ENCODE measurements around the gene SPINK2.

Gene SPINK2

GRCh38 chr4:56806666-56807065 is 14.8 kb downstream of the SPINK2 start:
- H3K9me3 ChIP-seq (ENCODE audit: insufficient read depth, low read depth, low read length) = no peaks in the 10 kb centered on the region
- no peak for DNase-seq
- H4K12ac ChIP-seq (ENCODE audit: low read depth, low read length) = no peak overlapping the region
- H3K4me1 ChIP-seq (ENCODE audit: control insufficient read depth in 1 of 2, insufficient read depth in 2 of 2, low read length in 2 of 2) = no peaks in the 10 kb centered on the region
- H2AFZ ChIP-seq (ENCODE audit: insufficient read depth, low read length, poor library complexity) = no peak overlapping the region
- H2BK120ac ChIP-seq (ENCODE audit: insufficient read depth, low read length, poor library complexity) = no peak overlapping the region
- no peak overlapping the region for H3K18ac ChIP-seq (ENCODE audit: low read length)
- H3K36me3 ChIP-seq (ENCODE audit: control insufficient read depth in 1 of 2, insufficient read depth in 2 of 2, low read length in 2 of 2) = no peaks in the 10 kb centered on the region
- H2BK5ac ChIP-seq (ENCODE audit: low read depth, low read length, poor library complexity) = no peak overlapping the region
- H2BK12ac ChIP-seq (ENCODE audit: low read length) = no peak overlapping the region
- WGBS (ENCODE audit: extremely low coverage, insufficient coverage, insufficient read length) = no CpG with 5 or more reads among the region's 1 CpG
- no peak overlapping the region for H3K27ac ChIP-seq (ENCODE audit: low read depth, low read length)
- no peaks in the 10 kb centered on the region for H3K27me3 ChIP-seq (ENCODE audit: insufficient read depth, low read length)
- no peak overlapping the region for H4K91ac ChIP-seq (ENCODE audit: low read depth, low read length)
- H4K8ac ChIP-seq (ENCODE audit: low read depth, low read length) = no peak overlapping the region
- H3K14ac ChIP-seq (ENCODE audit: low read length) = no peak overlapping the region
- no peak overlapping the region for H2AK5ac ChIP-seq (ENCODE audit: low read length)
- no peak overlapping the region for H3K4ac ChIP-seq (ENCODE audit: low read depth, low read length)
- no peak overlapping the region for H3K23ac ChIP-seq (ENCODE audit: low read length)
- H3K9ac ChIP-seq (ENCODE audit: low read length) = no peak overlapping the region
- no peaks in the 10 kb centered on the region for H3K79me1 ChIP-seq (ENCODE audit: low read length)
- H3K4me2 ChIP-seq (ENCODE audit: low read length) = no peak overlapping the region
- H3K79me2 ChIP-seq (ENCODE audit: control insufficient read depth, insufficient read depth, low read length, poor library complexity) = no peaks in the 10 kb centered on the region
- H3K4me3 ChIP-seq (ENCODE audit: low read depth, low read length) = no peak overlapping the region

- Histone ChIP-seq H3K9me3 (ENCODE audit: insufficient read depth, low read depth, low read length) (no peaks in the 10 kb centered on the region), H3K36me3 (ENCODE audit: control insufficient read depth in 1 of 2, insufficient read depth in 2 of 2, low read length in 2 of 2) (no peaks in the 10 kb centered on the region), H4K12ac (ENCODE audit: low read depth, low read length) (no peak overlapping the region), H2BK120ac (ENCODE audit: insufficient read depth, low read length, poor library complexity) (no peak overlapping the region), H3K18ac (ENCODE audit: low read length) (no peak overlapping the region), H3K23ac (ENCODE audit: low read length) (no peak overlapping the region), H3K4ac (ENCODE audit: low read depth, low read length) (no peak overlapping the region), H3K4me3 (ENCODE audit: low read depth, low read length) (no peak overlapping the region), H2AK5ac (ENCODE audit: low read length) (no peak overlapping the region), H3K79me1 (ENCODE audit: low read length) (no peaks in the 10 kb centered on the region), H4K91ac (ENCODE audit: low read depth, low read length) (no peak overlapping the region), H3K4me1 (ENCODE audit: control insufficient read depth in 1 of 2, insufficient read depth in 2 of 2, low read length in 2 of 2) (no peaks in the 10 kb centered on the region), H3K79me2 (ENCODE audit: control insufficient read depth, insufficient read depth, low read length, poor library complexity) (no peaks in the 10 kb centered on the region), H2AFZ (ENCODE audit: insufficient read depth, low read length, poor library complexity) (no peak overlapping the region), H3K27me3 (ENCODE audit: insufficient read depth, low read length) (no peaks in the 10 kb centered on the region), H2BK12ac (ENCODE audit: low read length) (no peak overlapping the region), H3K9ac (ENCODE audit: low read length) (no peak overlapping the region), H2BK5ac (ENCODE audit: low read depth, low read length, poor library complexity) (no peak overlapping the region), H3K27ac (ENCODE audit: low read depth, low read length) (no peak overlapping the region), H4K8ac (ENCODE audit: low read depth, low read length) (no peak overlapping the region), H3K4me2 (ENCODE audit: low read length) (no peak overlapping the region), H3K14ac (ENCODE audit: low read length) (no peak overlapping the region)
- no peak for DNase-seq
- no CpG with 5 or more reads among the region's 1 CpG for WGBS (ENCODE audit: extremely low coverage, insufficient coverage, insufficient read length)
Measured at GRCh38 chr4:56804551-56804950, 16.9 kb downstream of the SPINK2 start.

- Histone ChIP-seq H2BK5ac (ENCODE audit: low read depth, low read length, poor library complexity) (no peak overlapping the region), H3K27ac (ENCODE audit: low read depth, low read length) (no peak overlapping the region), H2AFZ (ENCODE audit: insufficient read depth, low read length, poor library complexity) (no peak overlapping the region), H3K23ac (ENCODE audit: low read length) (no peak overlapping the region), H3K79me2 (ENCODE audit: control insufficient read depth, insufficient read depth, low read length, poor library complexity) (no peaks in the 10 kb centered on the region), H3K14ac (ENCODE audit: low read length) (no peak overlapping the region), H3K4ac (ENCODE audit: low read depth, low read length) (no peak overlapping the region), H4K8ac (ENCODE audit: low read depth, low read length) (no peak overlapping the region), H3K4me3 (ENCODE audit: low read depth, low read length) (no peak overlapping the region), H4K91ac (ENCODE audit: low read depth, low read length) (no peak overlapping the region), H3K36me3 (ENCODE audit: control insufficient read depth in 1 of 2, insufficient read depth in 2 of 2, low read length in 2 of 2) (no peaks in the 10 kb centered on the region), H3K9ac (ENCODE audit: low read length) (no peak overlapping the region), H2AK5ac (ENCODE audit: low read length) (no peak overlapping the region), H4K12ac (ENCODE audit: low read depth, low read length) (no peak overlapping the region), H3K9me3 (ENCODE audit: insufficient read depth, low read depth, low read length) (no peaks in the 10 kb centered on the region), H2BK120ac (ENCODE audit: insufficient read depth, low read length, poor library complexity) (no peak overlapping the region), H3K18ac (ENCODE audit: low read length) (no peak overlapping the region), H2BK12ac (ENCODE audit: low read length) (no peak overlapping the region), H3K27me3 (ENCODE audit: insufficient read depth, low read length) (no peaks in the 10 kb centered on the region), H3K4me2 (ENCODE audit: low read length) (no peak overlapping the region), H3K79me1 (ENCODE audit: low read length) (no peaks in the 10 kb centered on the region), H3K4me1 (ENCODE audit: control insufficient read depth in 1 of 2, insufficient read depth in 2 of 2, low read length in 2 of 2) (no peaks in the 10 kb centered on the region)
- no peak for DNase-seq
- no CpG with 5 or more reads among the region's 2 CpGs for WGBS (ENCODE audit: extremely low coverage, insufficient coverage, insufficient read length)
Measured at GRCh38 chr4:56803471-56803870, 18.0 kb downstream of the SPINK2 start.

DNA sequence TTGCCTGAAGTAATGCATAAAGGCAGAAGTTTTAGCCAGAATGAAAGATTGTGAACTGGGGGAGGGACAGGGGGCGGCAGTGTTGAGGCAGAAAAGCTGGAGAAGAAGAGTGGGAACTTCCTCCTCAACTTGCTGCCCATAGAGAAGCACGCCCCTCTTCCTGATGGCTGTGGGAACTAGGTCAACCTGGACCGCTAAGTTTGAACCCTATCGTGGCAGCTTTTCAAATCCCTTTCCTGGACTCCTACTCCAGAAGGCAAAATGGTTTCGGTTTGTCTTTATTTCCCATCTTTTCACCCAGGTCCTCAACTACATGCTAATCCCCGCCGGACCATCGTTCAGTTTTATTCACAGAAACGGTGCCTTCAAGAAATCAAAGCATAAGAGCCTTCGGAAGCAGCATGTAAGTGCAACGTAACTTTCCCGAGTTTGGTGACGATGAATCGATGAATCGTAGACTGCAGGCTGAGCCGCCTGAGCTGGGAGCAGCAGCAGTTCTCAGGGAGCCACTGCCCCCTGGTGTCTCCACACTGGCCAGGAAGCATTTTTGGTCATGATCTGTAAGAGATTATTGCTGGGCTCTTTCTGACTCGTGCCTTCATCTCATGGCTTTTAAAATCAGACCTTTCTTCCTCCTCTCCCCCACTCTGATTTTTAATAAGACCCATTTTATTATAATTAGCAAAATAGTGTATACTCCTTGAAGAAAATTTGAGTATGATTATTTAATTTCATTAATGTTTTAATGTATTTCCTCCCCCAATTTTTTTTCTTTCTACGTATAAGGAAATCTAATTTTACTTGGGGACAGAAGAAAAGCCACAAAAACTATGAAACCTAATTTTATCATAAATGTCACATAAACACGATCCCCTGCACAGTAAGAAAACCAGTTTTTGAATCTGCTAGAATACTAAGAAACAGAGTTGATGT is 21.4 kb downstream of the SPINK2 start:
- peak overlapping the region; percentile 51 for H2BK12ac ChIP-seq (ENCODE audit: low read length)
- peak overlapping the region; percentile 66 for H2AFZ ChIP-seq (ENCODE audit: insufficient read depth, low read length, poor library complexity)
- DNase-seq = peak; percentile 78 to 89
- H4K12ac ChIP-seq (ENCODE audit: low read depth, low read length) = no peak overlapping the region
- no peak overlapping the region for H3K27ac ChIP-seq (ENCODE audit: low read depth, low read length)
- H4K91ac ChIP-seq (ENCODE audit: low read depth, low read length) = no peak overlapping the region
- H2BK120ac ChIP-seq (ENCODE audit: insufficient read depth, low read length, poor library complexity) = no peak overlapping the region
- H3K4me2 ChIP-seq (ENCODE audit: low read length) = peak overlapping the region; percentile 95
- H3K4ac ChIP-seq (ENCODE audit: low read depth, low read length) = no peak overlapping the region
- H2BK5ac ChIP-seq (ENCODE audit: low read depth, low read length, poor library complexity) = no peak overlapping the region
- no peaks in the 10 kb centered on the region for H3K36me3 ChIP-seq (ENCODE audit: control insufficient read depth in 1 of 2, insufficient read depth in 2 of 2, low read length in 2 of 2)
- H3K4me3 ChIP-seq (ENCODE audit: low read depth, low read length) = peak overlapping the region; percentile 37
- H2AK5ac ChIP-seq (ENCODE audit: low read length) = no peak overlapping the region
- H4K8ac ChIP-seq (ENCODE audit: low read depth, low read length) = peak overlapping the region; percentile 32
- no peaks in the 10 kb centered on the region for H3K79me2 ChIP-seq (ENCODE audit: control insufficient read depth, insufficient read depth, low read length, poor library complexity)
- no peaks in the 10 kb centered on the region for H3K4me1 ChIP-seq (ENCODE audit: control insufficient read depth in 1 of 2, insufficient read depth in 2 of 2, low read length in 2 of 2)
- H3K9ac ChIP-seq (ENCODE audit: low read length) = peak overlapping the region; percentile 73
- H3K18ac ChIP-seq (ENCODE audit: low read length) = no peak overlapping the region
- no peak overlapping the region for H3K23ac ChIP-seq (ENCODE audit: low read length)
- no peaks in the 10 kb centered on the region for H3K9me3 ChIP-seq (ENCODE audit: insufficient read depth, low read depth, low read length)
- no peaks in the 10 kb centered on the region for H3K79me1 ChIP-seq (ENCODE audit: low read length)
- no peak overlapping the region for H3K14ac ChIP-seq (ENCODE audit: low read length)
- WGBS (ENCODE audit: extremely low coverage, insufficient coverage, insufficient read length) = no CpG with 5 or more reads among the region's 19 CpGs
- no peaks in the 10 kb centered on the region for H3K27me3 ChIP-seq (ENCODE audit: insufficient read depth, low read length)
